ENCODE results near the gene SUDS3.
A peak's percentile ranks its signal among the peaks of the same experiment; 100 is the strongest.
"Not testable (repeated sequence)": the region's sequence is repeated elsewhere in the genome, so short reads cannot be mapped to it uniquely, and the experiment has no call there.

SUDS3 gene, protein sequence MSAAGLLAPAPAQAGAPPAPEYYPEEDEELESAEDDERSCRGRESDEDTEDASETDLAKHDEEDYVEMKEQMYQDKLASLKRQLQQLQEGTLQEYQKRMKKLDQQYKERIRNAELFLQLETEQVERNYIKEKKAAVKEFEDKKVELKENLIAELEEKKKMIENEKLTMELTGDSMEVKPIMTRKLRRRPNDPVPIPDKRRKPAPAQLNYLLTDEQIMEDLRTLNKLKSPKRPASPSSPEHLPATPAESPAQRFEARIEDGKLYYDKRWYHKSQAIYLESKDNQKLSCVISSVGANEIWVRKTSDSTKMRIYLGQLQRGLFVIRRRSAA
- 73.1 to 85.8 (median 79.1) reads per million in 3 experiments for total RNA-seq

DNA sequence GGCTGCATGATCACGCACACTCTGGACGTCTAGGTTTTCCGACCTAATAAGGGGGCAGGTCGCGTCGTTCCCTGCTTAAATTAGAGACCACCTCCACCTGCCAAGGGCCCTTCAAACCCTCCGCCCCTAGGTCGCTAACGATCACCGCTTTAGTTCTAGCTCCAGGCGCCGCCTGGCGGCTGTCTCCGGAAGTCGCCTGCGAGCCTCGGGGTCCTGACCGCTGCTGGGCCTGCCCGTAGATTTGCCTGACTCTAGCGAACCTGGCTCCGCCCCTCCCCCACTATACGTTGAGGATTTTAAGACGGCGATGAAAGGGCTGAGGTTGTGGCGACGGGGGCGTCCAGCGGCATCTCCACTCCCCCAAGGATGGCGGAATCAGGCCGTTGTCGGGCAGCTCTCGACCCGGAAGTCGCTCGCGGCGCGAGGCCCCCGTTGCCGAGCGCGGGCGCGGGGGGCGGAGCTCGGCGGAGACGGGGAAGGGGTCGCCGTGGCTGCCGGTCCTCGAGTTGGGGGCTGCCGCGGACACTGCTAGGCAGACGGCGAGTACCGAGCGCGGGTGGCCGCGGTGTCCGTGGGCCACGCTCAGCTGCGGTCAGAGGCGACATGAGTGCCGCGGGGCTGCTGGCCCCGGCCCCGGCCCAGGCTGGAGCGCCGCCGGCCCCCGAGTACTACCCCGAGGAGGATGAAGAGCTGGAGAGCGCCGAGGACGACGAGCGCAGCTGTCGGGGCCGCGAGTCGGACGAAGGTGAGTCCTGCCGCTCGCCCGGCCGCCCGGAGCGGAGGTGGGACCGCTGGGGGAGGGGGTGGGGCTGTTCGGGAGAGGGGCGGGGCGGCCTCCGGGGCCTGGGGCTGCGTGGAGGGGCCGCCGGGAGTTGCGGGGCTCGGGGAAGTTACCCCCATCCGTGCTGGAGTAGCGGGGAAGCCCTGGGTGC, at the start of gene SUDS3:
Gene SUDS3 (plus strand): TSS at position 467 of the 932 bp plus-strand sequence. CDS start 137 bp downstream, at position 604.
- peak; percentile 90 for DNase-seq

DNA sequence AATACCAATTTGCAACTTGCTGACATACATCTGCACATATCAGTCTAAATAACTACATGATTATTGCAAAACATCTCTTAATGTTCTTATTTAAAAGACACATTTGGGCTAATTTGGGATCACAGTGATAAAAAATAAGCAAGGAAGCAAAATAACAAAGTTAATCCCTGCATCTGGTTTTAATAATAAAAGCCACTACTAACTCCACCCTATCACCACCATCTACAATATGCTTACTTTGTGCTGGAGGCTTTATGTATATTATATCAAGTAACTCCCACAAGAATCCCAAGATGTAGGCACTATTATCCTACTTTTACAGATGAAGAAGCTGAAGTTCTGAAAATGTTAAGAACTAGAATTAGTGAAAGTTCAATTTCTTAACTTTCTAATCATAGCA, 49.4 kb upstream of the SUDS3 start:
- no peak for DNase-seq

DNA sequence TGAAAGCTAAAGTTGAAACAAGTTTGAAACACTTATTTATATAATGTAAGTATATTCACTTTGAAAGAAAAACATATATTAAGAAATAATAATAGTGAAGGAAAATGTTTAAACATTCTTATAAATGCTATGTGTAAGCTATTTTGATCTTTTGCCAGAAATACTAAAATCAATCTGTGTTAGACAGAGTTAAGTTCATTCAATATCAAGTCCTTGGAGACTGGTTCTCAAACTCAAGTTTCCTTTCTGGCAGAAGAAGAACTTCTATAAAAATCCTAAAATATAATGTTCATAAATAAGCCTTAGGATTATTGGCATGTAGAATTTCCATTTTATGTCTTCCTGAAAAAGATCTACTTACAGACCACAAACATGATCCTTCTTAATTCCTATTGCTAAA, 49.0 kb upstream of the SUDS3 start:
- no peak for DNase-seq

DNA sequence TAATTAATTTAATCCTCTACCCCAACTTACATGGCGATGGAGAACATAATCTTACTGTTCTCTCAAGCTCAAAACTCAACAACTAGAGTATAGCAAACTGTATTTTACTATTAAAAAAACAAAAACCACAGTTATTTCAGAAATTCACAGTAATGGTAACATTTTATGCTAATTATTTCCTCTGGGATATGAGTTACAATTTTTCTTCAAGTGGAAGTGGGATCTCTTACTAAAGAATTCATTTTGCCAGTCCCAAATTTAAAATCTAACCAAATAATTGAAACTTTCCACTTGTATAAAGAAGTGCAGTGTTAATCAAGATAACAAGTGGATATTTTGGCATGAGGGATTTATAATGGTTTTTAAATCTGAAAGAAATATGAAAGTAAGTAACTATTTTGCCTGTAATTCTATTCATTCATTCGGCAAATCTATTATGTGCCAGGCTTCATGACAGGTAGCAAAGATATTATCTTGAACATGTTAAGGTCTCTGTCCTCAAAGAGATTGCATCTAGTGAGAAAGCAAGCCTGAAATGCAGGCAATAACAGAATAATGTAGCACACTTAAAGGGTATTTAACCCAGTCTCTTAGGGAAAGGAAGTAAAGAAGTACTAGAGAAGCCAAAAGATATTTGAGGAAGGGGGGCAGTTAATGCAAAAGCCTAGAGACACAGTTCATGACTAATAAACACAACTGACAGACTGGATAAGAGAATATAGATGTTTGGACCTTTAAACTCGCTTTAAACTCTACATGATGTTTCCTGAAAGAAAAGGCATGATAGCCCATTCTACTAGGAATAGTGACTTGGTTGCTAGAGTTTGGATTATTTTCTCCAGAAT, 47.6 kb upstream of the SUDS3 start:
- DNase-seq = no peak

DNA sequence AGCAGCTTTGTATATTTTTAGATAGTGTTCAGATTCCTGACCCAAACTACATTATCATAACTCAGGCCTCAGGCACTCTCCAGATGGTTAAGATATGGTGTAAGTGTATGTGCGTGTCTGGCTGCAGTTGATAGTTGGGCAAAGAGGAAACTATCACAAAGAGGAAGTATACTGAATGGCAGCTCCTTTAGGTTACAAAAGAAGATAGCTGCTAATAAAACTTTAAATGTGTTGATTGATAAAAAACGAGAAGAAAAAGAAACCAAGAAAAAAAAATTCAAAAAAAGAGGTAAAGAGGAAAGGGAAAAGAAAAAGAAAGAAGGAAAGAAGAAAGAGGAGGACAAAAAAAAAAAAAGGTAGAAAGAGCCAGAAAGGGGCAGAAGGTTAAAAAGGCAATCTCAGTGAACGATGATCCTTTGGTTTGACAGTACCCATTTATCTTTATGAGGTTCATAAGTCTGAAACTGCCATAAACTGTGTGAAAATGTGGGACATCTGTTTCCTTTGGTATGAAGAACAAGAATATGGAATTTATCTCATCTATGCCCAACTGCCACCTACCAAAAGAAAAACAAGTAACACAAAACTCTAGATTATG, 45.8 kb upstream of the SUDS3 start:
- DNase-seq = no peak

DNA sequence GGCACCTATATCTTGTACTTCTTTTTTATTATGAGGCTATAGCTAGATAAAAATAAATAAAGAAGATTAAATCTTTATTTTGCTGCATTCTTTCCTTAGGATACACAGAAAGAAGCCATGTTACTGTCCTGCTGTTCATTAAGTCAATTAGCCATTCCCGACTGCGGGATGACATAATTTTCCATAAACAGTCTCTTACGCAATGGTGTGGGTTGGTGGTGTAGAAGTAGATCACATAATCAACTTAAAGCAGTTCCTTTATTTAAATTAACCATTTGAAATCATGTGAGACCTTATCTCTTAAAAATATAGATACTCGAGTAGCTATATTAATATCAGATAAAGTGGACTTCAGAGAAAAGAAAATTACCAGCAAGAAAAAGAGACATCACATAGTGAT, 43.8 kb upstream of the SUDS3 start:
- no peak for DNase-seq

DNA sequence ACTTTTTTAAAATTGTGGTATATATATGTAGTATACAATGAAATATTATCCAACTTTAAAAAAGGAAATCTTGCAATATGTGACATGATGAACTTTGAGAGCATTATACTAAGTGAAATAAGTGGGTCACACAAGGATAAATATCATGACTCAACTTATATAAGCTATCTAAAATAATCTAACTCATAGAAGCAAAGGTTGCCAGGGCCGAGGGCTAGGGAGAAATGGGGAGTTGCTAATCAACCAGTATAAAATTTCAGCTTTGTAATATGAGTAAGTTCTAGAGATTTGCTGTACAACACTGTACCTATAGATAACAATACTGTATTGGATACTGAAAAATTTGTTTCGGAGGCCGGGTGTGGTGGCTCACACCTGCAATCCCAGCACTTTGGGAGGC, 42.1 kb upstream of the SUDS3 start:
- DNase-seq = no peak

DNA sequence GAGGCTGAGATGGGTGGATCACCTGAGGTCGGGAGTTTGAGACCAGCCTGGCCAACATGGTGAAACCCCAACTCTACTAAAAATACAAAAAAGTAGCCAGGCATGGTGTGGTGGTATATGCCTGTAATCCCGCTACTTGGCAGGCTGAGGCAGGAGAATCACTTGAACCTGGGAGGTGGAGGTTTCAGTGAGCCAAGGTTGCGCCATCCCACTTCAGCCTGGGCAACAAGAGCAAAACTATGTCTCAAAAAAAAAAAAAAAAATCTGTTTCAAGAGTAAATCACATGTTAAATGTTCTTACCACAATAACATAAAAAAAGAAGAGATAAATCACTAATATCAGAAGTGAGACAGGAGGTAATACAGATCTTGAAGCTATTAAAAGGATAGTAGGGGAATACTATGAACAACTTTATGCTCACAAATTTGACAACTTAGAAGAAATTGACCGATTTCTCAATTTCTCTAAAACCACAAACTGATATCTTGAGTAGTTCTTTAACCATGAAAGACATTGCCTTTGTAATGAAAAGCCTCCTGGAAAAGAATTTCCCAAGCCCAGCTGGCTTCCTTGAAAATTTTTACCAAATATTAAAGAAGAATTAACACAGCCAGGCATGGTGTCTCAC, 41.3 kb upstream of the SUDS3 start:
- no peak for DNase-seq

DNA sequence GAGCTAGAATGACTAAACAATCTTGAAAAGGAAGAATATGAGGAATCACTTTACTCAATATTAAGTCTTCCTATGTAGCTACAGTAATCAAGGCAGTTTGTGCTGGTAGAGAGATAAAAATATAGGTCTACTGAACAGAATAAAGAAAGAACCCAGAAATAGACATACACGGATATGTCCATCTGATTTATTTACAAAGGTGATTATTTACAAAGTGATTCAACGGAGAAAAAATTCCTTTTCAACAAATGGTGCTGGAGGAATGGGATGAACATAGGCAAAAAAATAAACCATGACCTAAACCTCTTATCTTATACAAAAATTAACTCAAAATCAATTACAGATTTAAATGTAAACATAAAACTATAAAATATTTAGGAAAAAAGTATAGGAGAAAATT, 40.2 kb upstream of the SUDS3 start:
- no peak for DNase-seq

DNA sequence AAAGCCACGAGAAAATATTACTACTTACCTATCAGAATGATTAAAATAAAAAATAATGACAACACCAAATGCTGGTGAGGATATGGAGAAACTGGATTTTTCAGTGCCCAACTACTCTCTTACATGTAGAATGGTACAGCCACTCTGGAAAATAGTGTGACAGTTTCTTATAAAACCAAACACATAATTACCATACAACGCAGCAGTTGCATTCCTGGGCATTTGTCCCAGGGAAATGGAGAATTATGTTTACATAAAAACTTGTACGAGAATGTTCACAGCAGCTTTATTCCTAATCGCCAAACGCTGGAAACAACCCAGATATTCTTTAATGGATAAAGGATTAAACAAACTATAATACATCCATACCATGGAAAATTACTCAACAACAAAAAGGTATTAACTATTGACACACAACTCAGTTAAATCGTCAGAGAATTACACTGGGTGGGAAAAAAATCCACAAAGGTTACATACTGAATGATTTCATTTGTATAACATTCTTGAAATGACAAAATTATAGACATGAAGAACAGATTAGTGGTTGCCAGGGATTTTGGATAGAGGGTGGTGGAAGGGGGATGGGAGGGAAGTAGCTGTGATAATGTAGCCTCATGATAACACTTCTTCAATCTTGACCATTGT, 39.0 kb upstream of the SUDS3 start:
- no peak for DNase-seq

DNA sequence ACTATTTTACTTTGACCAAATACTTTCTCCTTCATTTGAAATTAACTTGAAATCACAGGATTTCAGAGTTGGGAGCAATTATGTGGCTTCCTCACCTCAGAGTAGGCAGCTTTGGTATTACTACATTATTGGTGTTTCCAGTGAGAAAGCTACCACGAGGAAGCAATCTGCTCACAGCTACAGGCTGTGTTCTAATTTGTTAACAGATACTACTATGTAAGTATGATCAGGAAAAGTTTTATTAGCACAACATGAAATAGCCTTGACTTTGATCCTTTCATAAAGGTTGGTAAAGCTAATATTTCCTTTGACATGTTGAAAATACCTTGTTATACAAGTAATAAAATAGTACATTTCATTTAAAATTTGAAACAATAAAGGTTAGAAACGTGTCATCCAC, 34.3 kb upstream of the SUDS3 start:
- no peak for DNase-seq

DNA sequence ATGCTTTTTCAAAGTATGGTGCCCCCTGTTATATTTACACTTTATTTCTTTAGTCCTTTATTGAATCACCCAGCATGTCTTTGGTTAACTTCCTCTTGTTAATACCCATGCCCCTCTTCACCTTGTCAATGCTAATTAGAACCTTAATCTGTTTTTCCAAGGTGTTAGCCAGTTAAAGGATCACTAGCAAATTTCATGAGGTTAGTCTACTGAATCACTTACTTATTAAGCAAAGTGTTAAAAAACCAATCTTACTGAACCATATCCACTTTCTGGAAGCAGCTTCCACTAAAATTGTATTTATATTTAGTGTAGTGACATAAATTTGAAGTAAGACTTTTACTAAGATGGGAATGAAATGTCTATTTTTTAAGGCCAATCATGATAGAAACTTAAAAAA, 31.5 kb upstream of the SUDS3 start:
- DNase-seq = no peak

DNA sequence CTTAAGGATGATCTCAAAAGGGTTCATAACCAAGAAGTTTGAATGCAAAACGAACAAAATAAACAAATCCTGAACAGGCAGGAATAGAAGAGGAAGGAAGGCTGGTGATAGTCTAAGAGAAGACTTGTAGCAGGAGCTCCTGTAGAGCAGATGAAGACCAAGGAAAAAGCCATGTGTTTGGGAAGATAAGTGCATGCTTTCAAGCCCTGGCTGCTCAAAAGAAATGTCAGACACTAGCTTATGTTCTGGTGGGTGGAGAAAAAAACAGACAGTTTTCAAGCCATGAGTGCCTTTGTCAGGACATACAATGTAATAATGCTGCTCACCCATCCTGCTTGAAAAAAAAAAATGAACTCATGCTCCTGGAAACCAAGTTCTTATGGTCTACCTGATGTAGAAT, 31.0 kb upstream of the SUDS3 start:
- DNase-seq = no peak

DNA sequence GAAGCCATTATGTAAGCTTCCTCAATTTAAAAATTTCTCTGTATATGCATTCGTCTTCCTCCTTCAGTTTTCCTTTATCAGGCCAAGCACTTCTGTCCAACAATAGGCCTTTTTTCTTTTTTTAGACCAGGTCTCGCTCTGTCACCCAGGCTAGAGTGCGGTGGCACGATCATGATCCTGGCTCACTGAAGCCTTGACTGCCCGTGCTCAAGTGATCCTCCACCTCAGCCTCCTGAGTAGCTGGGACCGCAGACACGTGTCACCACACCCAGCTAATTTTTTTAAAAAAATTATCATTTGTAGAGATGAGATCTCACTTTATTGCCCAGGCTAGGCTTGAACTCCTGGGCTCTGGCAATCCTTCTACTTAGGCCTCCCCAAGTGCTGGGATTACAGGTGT, 29.5 kb upstream of the SUDS3 start:
- DNase-seq = no peak

DNA sequence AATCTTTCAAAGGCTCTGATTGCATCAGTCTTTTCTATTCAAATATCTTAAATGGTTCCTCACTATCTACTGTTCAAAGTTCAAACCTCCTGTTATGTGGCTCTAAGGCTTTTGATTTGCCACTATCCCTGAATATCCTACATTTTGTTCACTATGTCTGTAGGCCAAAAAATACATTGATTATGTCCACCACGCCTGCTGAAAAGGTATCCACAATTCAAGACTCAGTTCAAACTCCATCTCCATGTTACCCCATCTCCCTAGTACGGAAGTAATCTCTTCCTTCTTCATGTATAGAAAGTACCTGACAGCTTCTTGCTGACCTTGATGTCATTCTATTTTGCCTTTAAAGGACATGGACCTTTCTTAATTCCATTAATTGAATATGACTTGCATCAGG, 28.4 kb upstream of the SUDS3 start:
- DNase-seq = no peak

DNA sequence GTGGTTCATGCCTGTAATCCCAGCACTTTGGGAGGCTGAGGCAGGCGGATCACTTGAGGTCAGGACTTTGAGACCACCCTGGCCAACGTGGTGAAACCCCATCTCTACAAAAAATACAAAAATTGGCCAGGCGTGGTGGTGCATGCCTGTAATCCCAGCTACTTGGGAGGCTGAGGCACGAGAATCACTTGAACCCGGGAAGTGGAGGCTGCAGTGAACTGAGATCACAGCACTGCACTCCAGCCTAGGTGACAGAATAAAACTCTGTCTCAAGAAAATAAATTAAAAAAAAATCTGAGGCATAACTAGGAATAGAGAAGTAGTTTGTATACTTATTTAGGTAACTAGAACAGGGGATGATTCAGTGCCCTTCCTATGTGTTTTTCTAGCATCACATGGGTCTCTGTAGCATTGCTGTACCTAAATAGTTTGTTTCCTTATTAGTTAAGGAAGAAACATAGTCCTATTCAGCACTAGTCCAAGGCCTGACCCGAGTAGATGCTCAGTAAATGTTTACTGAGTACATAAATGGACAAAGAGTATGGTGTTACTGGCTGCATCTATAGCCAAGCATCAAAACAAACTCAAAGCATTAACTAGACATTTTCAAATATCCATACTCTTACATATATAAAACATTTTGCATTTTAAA, 25.3 kb upstream of the SUDS3 start:
- no peak for DNase-seq

DNA sequence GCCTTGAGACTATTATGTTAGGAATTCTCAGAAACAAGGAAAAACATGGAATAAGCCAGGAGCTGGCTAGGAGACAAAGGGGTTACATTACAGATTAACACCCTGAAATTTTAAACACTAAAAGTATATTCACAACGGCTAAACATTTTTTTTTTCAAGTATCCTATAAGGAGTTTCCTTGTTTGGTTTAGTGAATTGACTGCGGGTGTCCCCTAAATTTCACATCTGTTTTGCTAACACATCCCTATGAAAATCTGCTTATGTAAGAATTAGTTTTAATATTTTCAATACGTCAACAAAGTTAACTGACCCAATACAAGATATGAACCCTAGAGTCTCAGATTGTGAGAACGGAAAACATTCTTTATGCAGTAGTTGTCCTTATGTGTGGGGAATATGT, 22.6 kb upstream of the SUDS3 start:
- DNase-seq = no peak

DNA sequence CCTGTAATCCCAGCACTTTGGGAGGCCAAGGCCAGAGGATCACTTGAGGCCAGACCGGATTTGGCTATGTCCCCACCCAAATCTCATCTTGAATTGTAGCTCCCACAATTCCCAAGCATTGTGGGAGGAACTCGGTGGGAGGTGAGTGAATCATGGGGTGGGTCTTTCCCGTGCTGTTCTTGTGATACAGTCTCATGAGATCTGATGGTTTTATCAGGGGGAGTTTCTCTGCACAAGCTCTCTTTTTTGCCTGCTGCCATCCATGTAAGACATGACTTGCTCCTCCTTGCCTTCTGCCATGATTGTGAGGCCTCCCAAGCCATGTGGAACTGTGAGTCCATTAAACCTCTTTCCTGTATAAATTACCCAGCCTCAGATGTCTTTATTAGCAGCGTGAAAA, 21.9 kb upstream of the SUDS3 start:
- DNase-seq = not testable (repeated sequence)

DNA sequence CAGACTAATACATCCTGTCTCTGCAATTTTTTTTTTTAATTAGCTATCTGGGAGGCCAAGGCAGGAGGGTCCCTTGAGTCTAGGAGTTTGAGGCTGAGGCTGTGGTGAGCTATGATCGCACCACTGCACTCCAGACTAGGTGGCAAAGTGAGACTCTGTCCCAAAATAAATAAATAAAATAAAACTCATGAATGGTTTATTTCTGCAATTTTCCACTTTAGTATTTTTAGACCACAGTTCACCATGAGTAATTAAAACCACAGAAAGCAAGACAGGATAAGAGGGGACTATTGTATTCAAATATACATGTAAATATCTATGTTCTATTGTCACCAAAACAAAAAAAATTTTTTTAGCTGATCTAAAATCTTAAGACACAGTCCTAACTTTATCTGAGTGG, 21.5 kb upstream of the SUDS3 start:
- no peak for DNase-seq

DNA sequence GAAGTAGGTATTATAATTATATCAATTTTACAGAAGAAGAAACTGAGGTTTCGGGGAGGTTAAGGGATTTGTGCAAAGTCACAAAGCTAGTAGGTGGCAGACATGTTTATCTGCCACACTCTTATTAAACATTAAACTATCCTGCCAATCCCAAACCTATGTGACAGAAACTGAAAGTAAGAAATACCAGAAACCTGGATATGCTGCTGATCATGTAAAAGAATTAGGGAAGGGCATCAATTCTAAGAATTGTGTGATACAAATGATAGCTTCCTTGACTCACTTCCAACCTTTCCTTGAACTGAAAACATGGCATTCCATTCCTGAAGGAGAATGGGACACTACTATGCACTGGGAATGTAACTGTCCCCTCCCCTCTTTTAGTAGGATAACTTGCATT, 20.5 kb upstream of the SUDS3 start:
- DNase-seq = no peak

DNA sequence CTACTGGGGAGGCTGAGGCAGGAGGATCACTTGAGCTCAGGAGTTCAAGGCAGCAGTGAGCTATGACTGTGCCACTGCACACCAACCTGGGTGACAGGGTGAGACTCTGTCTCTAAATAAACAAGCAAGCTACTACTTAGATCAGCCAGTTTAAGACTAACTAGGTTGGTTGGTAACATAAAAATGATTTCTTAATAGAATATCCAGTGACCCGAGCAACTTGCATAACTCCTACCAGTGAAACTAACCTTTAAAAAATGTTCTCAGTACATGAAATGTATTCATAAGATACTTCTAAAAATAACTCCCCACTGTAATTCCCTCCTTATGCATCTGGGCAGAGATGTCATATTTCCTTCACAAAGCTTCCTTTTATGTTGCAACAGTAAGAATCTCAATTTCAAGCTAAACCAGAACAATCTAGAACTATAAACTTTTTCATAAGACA, 19.5 kb upstream of the SUDS3 start:
- DNase-seq = no peak
